Smooth muscle cell of the brain vasculature (primary cell): ENCODE results near the gene AJAP1.

Experiments used
- DNase-seq: peaks from one replicate; pipeline ENCODE4 v3.0.0-alpha.2; 2012; ENCODE audit warnings: low read depth, low spot score

The AJAP1 gene

DNA sequence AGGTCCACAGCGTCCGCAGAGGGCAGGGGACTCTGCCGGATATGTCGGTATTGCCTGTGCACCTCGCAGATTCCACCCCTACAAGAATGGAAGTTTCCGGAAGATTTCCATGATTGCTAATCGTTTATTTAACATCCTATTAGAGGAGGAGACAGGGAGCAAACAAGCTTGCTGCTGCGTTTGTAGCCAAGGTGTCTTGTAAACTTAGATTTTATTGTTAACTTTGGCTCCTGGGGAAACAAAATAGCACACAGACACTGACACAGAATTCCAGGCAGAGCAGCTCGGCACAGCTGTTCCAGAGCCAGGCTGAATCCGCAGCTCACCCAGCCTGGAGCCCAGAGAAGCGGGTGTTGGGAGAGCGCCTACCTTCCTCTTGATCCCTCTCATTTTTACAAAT, 75.7 kb downstream of the AJAP1 start:
- no peak for DNase-seq

DNA sequence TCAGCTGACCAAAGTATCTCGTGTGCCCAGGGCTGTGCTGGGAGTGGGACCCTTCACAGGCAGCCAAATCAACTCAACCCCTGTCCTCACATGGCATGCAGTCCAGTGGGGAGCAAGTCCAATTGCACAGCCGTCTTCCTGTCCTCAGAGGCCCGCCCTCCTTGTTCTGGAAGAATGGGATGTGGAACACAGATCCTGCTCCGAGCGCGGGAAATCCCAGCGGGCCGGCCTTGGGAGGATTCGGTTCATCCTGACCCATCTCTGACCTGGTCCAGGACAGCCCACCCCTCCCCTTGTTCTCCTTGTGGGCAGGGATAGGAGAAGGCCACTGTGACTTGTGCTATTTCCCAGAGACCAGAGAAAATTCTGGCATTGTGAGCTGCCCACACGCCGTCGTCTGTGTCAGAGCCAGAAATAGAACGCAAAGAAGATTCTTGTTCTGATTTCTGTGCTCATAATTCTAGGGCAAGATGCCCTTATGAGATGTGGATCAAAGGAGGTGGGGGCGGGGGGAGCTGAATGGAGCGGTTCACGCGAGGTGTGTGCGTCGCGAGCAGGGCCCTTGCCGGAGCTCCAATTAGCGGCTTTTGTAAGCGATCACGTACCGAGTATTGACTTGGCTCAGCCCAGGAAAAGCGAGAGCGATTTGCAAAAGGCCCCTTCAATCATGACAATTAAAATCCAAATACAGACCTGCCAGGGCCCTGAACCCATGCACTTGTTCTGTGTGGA, 79.2 kb downstream of the AJAP1 start:
- no peak for DNase-seq

DNA sequence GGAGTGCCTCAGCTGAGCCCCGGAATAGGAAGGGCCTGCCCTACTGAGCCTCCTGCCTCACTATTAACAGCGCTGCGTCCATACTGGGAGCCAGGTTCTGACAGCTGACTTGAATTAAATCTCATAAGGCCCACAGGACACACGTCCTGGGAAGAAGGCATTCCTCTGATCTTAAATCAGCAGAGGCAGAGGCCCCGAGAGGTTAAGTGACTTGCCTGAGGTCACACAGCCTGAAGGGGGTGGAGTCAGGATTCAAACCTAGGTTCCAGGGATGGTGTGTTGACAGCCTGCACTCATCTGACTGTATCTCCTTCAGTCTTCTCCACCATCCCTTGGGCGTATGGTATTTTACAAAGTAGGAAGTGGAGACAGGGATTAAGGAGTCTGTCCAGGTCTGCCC, 79.8 kb downstream of the AJAP1 start:
- no peak for DNase-seq

DNA sequence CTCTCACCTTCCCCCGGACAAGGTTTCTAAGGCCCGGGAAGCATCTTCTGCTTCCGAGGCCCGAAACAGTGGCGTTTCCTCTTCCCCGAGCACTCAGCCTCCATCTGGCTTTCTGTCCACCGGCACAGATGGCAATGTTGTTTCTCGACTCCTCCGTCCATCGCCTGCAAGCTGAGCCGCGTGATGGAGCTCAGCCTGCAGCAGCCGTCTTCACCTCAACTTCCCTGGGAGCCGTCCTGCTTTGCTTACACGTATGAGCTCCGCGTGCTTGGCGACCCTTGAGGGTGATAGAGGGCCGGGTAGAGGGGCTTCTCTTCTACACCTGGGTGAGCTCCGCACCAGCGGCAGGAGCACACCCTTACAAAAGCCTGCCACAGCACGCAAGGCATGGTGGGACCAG, 80.4 kb downstream of the AJAP1 start:
- no peak for DNase-seq

- no peak for DNase-seq
These were observed 81.8 kb downstream of the AJAP1 start for GRCh38 chr1:4736254-4736653.

- DNase-seq: no peak
These were observed 87.5 kb downstream of the AJAP1 start for GRCh38 chr1:4741876-4742423.

DNA sequence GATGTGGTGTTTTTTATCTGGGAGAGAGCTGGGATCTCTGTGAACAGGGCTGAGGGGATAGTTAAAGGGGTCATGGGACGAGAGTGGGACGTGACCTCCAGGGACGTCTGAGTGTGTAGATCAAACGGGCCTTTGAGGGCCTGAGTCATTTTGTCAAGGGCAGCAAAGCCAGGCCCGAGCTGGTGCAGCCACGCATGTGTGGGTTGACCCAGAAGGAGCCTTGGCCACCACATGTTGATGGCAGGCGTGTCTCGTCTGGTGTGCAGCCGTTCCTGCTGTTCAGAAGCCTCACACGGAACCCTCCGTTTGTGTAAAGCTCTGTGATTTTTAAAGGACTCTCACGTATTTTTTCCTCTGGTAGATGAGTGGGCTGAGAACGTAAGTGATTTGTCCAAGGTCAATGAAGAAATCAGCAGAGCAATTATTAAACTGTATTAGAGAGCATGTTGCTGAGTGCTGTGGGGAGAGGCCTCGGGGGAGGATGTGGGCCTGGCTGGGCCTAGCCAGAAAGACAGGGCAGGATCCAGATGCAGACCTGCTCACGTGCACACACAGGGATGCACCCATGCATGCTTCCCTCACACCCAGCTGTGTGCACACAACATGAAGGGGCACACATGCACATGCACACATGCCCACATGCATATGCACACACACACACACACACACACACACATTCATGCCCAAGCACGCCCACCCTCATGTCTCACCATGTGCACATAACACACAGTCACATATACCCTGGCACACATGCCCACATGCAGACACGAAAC, 89.8 kb downstream of the AJAP1 start:
- DNase-seq: no peak

DNA sequence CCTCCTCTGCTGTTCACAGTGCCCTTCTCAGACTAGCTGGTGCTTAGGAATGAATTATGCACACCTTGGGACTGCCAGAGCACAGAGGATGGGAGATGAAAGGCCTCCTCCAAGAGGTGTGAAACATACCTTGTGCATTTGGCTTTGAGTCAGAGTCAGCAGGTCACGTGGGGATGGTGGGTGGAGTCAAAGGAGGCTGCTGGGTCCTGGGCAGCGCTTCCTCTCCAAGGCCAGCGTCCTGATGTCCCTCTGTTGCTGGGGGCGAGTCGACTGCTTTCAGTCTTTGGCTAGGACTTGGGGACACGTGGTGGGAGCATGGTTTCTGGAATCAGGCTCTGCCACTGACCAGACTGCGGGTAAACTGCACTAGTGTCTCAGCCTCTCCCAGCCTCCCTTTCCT, 91.2 kb downstream of the AJAP1 start:
- DNase-seq: no peak

GRCh38 chr1:4749406-4749805, 95.0 kb downstream of the AJAP1 start:
- no peak for DNase-seq

- no peak for DNase-seq
These were observed 95.8 kb downstream of the AJAP1 start for GRCh38 chr1:4750177-4750576.

DNA sequence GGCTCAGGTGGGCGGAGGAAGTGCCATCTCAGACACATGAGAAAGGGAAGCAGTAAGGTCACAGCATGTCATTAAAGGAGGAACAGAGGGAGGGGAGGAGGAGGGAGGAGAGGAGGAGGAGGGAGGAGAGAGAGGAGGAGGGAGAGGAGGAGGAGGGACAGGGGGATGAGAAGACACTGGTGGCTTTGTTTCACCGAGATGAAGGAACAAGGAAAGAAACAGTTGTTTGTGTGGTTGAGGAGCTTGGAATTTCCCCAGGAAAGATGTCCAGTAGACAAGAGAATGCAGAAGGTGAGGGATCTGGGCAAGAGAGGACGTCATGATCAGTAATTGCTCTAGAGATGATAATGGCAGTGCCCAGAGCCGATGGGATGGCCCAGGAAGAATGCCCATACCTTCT, 97.7 kb downstream of the AJAP1 start:
- no peak for DNase-seq

DNA sequence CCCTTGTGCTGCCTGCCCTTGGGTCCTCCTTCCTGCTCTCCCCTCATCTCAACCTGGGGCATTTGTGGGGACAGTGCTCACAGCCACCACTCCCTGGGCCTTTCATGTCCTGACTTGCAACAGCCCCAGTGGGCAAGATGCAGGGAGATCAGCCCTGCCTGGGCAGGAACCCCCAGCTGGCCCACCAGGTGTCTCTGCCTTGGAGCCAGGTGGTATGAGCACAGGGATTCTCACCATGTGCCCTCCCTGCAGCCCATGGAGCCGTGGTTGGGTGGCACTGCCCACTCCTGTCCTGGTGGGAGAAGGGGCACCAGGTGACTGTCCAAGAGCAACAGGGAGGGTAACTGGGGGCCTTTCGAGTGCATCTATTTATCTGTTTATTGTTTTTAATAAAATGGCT, 100.4 kb downstream of the AJAP1 start:
- no peak for DNase-seq

DNA sequence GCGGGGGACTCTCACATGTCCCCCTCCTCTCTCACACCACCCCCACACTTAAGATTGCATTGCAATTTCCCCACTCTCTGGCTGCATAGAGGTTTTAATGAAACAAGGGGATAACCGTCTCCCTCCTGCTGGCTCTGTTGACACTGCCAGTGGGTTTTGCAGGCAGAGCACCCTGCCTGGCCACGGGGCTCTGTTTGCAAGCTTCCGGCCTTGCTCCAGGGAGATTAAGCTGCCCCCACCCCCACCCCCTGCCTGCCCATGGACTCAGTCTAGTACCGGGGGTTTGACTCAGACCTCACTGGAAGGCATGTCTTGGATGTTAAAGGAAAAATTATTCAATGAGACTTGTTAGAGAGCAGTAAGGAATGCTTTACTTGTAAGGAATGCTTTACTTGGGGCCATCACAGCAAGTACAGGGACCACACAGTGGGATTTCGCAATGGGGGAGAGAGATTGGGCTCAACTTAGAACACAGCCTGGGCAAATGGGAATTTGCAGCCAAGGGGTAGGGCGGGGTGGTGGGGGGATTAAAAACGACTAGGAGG, 101.0 kb downstream of the AJAP1 start:
- DNase-seq: no peak

DNA sequence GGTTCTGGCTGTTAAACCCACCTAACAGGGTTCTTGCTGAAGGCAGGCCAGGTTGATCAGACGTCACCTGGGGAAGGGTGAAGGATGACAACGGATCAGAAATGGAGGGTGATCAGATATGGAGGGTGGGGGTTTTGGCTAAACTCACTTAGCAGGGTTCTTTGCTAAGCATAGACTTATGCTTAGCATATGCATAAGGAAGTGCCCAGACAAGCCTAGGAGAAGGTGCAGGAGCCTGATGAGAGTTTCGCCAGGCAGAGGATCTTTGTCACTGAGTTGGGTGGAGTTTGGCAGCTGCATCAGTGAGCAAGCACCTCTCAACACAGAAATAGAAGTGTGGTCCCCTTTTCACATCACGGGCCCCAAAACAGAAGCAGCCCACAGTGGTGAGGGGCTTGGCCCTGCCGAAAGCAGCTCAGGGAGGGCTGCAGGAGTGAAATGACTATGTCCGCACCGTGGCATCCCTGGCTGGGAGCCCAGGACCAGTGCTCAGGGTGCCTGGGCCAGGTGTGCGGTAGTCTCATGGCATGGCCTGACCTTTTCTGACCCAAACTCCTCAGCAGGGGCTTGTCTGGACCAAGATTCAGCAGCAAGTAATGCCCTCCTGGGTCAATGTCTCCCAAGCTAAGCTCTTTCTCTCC, 101.6 kb downstream of the AJAP1 start:
- DNase-seq: no peak

- DNase-seq: no peak
These were observed 102.6 kb downstream of the AJAP1 start for GRCh38 chr1:4756851-4757580.

DNA sequence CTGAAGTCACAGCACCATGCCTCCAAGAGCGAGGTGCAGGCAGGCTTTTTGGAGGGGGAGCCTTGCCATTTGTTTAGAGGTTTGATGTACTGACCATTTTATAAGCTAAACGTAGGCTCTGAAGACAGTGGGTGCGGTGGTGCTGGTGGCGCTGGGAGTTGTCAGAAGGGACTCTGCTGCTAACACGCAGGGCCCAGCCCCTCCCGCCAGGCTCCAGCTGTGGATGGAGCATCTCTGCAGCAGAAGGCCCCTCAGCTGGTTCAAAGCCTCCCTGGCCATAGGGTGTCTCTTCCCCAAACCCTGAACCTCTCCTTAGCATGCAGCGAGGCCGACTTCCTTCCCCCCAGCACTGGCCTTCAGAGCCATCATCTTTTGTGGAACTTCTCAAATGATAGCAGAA, 105.3 kb downstream of the AJAP1 start:
- no peak for DNase-seq

GRCh38 chr1:4760088-4760487, 105.7 kb downstream of the AJAP1 start:
- DNase-seq: no peak

DNA sequence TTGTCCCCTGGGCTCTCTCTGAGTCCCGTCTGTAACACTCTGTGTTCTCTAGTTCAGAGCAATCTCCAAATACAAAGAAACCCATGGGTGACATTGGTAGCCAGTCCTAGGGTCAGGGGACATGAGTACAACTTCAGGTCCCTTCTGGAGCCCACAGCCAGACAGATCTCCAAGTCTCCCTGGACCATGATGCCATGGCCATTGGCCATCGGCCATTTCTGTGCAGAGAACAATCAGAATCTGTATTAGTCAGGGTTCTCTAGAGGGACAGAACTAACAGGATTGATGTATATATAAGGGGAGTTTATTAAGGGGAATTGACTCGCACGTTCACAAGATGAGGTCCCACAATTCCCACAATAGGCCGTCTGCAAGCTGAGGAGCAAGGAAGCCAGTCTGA, 106.9 kb downstream of the AJAP1 start:
- DNase-seq: no peak

DNA sequence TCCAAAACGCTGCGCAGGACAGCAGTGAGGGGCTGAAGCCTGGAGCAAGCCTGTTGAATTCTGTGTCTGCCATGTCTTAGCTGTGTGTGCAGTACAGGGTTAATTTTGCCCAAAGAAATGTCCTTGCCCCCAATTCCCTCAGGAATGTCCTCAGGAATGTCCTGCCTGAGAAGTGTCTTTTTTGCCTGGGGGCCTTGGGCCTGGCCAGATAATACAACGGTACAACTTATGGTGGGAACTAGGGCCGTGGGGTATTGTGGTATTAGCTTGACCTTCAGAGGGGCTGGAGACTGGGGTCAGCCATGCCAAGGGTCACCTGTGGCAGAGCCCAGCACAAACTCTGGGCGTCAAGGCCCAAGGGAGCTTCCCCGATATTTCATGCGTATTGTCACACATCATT, 107.7 kb downstream of the AJAP1 start:
- no peak for DNase-seq

DNA sequence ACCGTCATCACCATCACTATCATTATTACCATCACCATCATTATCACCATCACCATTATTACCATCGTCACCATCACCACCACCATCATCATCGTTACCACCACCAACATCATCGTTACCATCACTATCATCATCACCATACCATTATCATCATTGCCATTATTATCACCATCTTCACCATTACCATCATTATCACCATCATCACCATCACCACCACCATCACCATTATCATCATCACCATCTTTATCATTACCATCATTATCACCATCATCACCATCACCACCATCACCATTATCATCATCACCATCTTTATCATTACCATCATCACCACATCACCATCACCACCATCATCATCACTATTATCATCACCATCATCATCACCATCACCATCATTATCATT, 112.9 kb downstream of the AJAP1 start:
- DNase-seq: no peak

- DNase-seq: no peak
These were observed 114.1 kb downstream of the AJAP1 start for GRCh38 chr1:4768553-4768952.
